Hematopoietic multipotent progenitor cell (in vitro differentiated cells): ENCODE measurements around the gene CBFA2T3. TPM values are rescaled to one million over a fixed set of nuclear protein-coding genes. Genes with fewer than 3 reads are reported as not detected.

Experiments
- DNase-seq, 3 donors: peaks; one replicate each; pipeline ENCODE4 v3.0.0-alpha.2; 2011 to 2015; ENCODE audit warnings: low read depth in 2 of 3, low spot score in 2 of 3
- total RNA-seq: library from RNA; depleted of rRNA; stranded (reverse); fragments of >200 nt; gene quantifications from one replicate; pipeline ENCODE4 v1.2.3, GENCODE V29; 2012

Gene CBFA2T3
- total RNA-seq, 1 donor: 32.0 TPM

- no peak for DNase-seq
These were observed 95.2 kb downstream of the CBFA2T3 start for GRCh38 chr16:88881675-88882357.

GRCh38 chr16:88881007-88881615, 95.9 kb downstream of the CBFA2T3 start:
- DNase-seq: no peak

GRCh38 chr16:88880226-88881006, 96.6 kb downstream of the CBFA2T3 start:
- DNase-seq: no peak

GRCh38 chr16:88879788-88880055, 97.3 kb downstream of the CBFA2T3 start:
- no peak for DNase-seq

GRCh38 chr16:88878967-88879787, 97.8 kb downstream of the CBFA2T3 start:
- DNase-seq: no peak

GRCh38 chr16:88878356-88878755, 98.7 kb downstream of the CBFA2T3 start:
- no peak for DNase-seq

- no peak for DNase-seq
These were observed 99.3 kb downstream of the CBFA2T3 start for GRCh38 chr16:88877564-88878289.

- DNase-seq: no peak
These were observed 100.0 kb downstream of the CBFA2T3 start for GRCh38 chr16:88876942-88877526.

- no peak for DNase-seq
These were observed 101.2 kb downstream of the CBFA2T3 start for GRCh38 chr16:88875703-88876234.

GRCh38 chr16:88874938-88875599, 101.9 kb downstream of the CBFA2T3 start:
- no peak for DNase-seq

- DNase-seq: no peak
These were observed 104.2 kb downstream of the CBFA2T3 start for GRCh38 chr16:88872650-88873331.

GRCh38 chr16:88871730-88872416, 105.1 kb downstream of the CBFA2T3 start:
- DNase-seq: no peak

GRCh38 chr16:88871349-88871702, 105.7 kb downstream of the CBFA2T3 start:
- no peak for DNase-seq

- DNase-seq: peak in 1 of 3 donors; percentile 36
These were observed 106.2 kb downstream of the CBFA2T3 start for GRCh38 chr16:88870608-88871348.

- DNase-seq: no peak
These were observed 107.4 kb downstream of the CBFA2T3 start for GRCh38 chr16:88869673-88869980.

- no peak for DNase-seq
These were observed 107.9 kb downstream of the CBFA2T3 start for GRCh38 chr16:88868974-88869672.

GRCh38 chr16:88867581-88868246, 109.3 kb downstream of the CBFA2T3 start:
- DNase-seq: no peak
